HepG2 (cell line): ENCODE data around the gene NR5A2. TPM values are rescaled to one million over a fixed set of nuclear protein-coding genes. Genes with fewer than 3 reads are reported as not detected.

Source experiments
- ASH2L ChIP-seq: fragments of 300-600, 200-600 bp; sonication (generic); IDR thresholded peaks from 2 replicates; pipeline ENCODE4 v1.7.0; 2017; ENCODE audit warnings: low read depth, mild to moderate bottlenecking, moderate library complexity, mixed read lengths, low read length; ENCODE audit not compliant: insufficient read length
- BCL6 ChIP-seq: IDR thresholded peaks from 2 replicates; pipeline ENCODE4 v1.6.1; 2016; ENCODE audit warnings: missing genetic modification reagents, missing compliant biosample characterization
- CBFB ChIP-seq: sonication (generic); formaldehyde crosslinking; IDR thresholded peaks from 2 replicates; pipeline ENCODE4 v1.4.0; 2020; ENCODE audit warnings: missing genetic modification reagents
- E2F5 ChIP-seq: sonication (generic); formaldehyde crosslinking; conservative IDR thresholded peaks from 2 replicates; pipeline ENCODE4 v1.4.0; 2020; ENCODE audit warnings: missing genetic modification reagents
- GABPB1 ChIP-seq: IDR thresholded peaks from 2 replicates; pipeline ENCODE4 v1.6.1; 2016; ENCODE audit warnings: mild to moderate bottlenecking, missing genetic modification reagents, moderate library complexity, missing compliant biosample characterization
- GZF1 ChIP-seq: sonication (generic); formaldehyde crosslinking; IDR thresholded peaks from 2 replicates; pipeline ENCODE4 v1.5.1; 2020; ENCODE audit warnings: mild to moderate bottlenecking, missing genetic modification reagents
- HDAC1 ChIP-seq: sonication (generic); formaldehyde crosslinking; IDR thresholded peaks from 2 replicates; pipeline ENCODE4 v1.5.1; 2020; ENCODE audit warnings: mild to moderate bottlenecking, missing genetic modification reagents
- HOXA9 ChIP-seq: sonication (generic); formaldehyde crosslinking; IDR thresholded peaks from 2 replicates; pipeline ENCODE4 v1.8.1; 2022; ENCODE audit warnings: missing genetic modification reagents, mild to moderate bottlenecking, moderate library complexity, borderline replicate concordance
- JARID2 ChIP-seq: sonication (generic); formaldehyde crosslinking; IDR thresholded peaks from 2 replicates; pipeline ENCODE4 v1.8.1; 2023; ENCODE audit warnings: missing genetic modification reagents, inconsistent platforms; ENCODE audit not compliant: insufficient replicate concordance
- KLF16 ChIP-seq, 2 experiments: sonication (generic) in 1 of 2; formaldehyde crosslinking in 1 of 2; IDR thresholded peaks; 2 replicates each; pipeline versions ENCODE4 v1.6.1 to v1.8.0; 2016 to 2023; ENCODE audit warnings: missing genetic modification reagents in 2 of 2, missing compliant biosample characterization in 1 of 2
- MIER3 ChIP-seq: IDR thresholded peaks from 2 replicates; pipeline ENCODE4 v1.6.1; 2016; ENCODE audit warnings: missing compliant biosample characterization, borderline replicate concordance
- MTF1 ChIP-seq: sonication (generic); formaldehyde crosslinking; IDR thresholded peaks from 2 replicates; pipeline ENCODE4 v1.5.0; 2020; ENCODE audit warnings: missing genetic modification reagents
- NCOA2 ChIP-seq: sonication (generic); formaldehyde crosslinking; IDR thresholded peaks from 2 replicates; pipeline ENCODE4 v1.8.0; 2022; ENCODE audit warnings: inconsistent platforms
- NR2F6 ChIP-seq, 2 experiments: IDR thresholded peaks; 2 replicates each; pipeline ENCODE4 v1.6.1; 2016; ENCODE audit warnings: antibody characterized with exemption in 1 of 2, mild to moderate bottlenecking in 1 of 2
- PHF20 ChIP-seq: sonication (generic); formaldehyde crosslinking; IDR thresholded peaks from 2 replicates; pipeline ENCODE4 v1.5.0; 2020; ENCODE audit warnings: mild to moderate bottlenecking, missing genetic modification reagents
- SCMH1 ChIP-seq: sonication (generic); formaldehyde crosslinking; IDR thresholded peaks from 2 replicates; pipeline ENCODE4 v1.9.0; 2021; ENCODE audit warnings: missing genetic modification reagents, mild to moderate bottlenecking, borderline replicate concordance
- SNAPC2 ChIP-seq: sonication (generic); formaldehyde crosslinking; IDR thresholded peaks from 2 replicates; pipeline ENCODE4 v1.8.1; 2022; ENCODE audit warnings: mild to moderate bottlenecking, missing genetic modification reagents
- SOX6 ChIP-seq, 2 experiments: fragments of 450-650 bp in 1 of 2; sonication (generic) in 1 of 2; formaldehyde crosslinking in 1 of 2; IDR thresholded peaks; 2 replicates each; pipeline versions ENCODE4 v1.4.0 to v1.6.1; 2017 to 2020; ENCODE audit warnings: antibody characterized with exemption in 1 of 2, mild to moderate bottlenecking in 1 of 2, missing genetic modification reagents in 1 of 2
- SUZ12 ChIP-seq: fragments of 150-350 bp; IDR thresholded peaks from 2 replicates; pipeline ENCODE4 v1.6.1; 2014; ENCODE audit warnings: low read depth, low read length
- TBX2 ChIP-seq: sonication (generic); formaldehyde crosslinking; IDR thresholded peaks from 2 replicates; pipeline ENCODE4 v1.5.0; 2020; ENCODE audit warnings: missing genetic modification reagents, mild to moderate bottlenecking, borderline replicate concordance
- TOPORS ChIP-seq: sonication (generic); formaldehyde crosslinking; IDR thresholded peaks from 2 replicates; pipeline ENCODE4 v1.8.0; 2023; ENCODE audit warnings: mild to moderate bottlenecking, missing genetic modification reagents
- ZC3H13 ChIP-seq: sonication (generic); formaldehyde crosslinking; IDR thresholded peaks from 2 replicates; pipeline ENCODE4 v1.8.1; 2023; ENCODE audit warnings: mild to moderate bottlenecking, missing genetic modification reagents, moderate library complexity
- ZC3H4 ChIP-seq: sonication (generic); formaldehyde crosslinking; IDR thresholded peaks from 2 replicates; pipeline ENCODE4 v1.4.0; 2020; ENCODE audit warnings: missing genetic modification reagents, borderline replicate concordance
- ZFP36 ChIP-seq: fragments of 150-350 bp; IDR thresholded peaks from 2 replicates; pipeline ENCODE4 v1.6.1; 2018; ENCODE audit warnings: borderline replicate concordance, low read length, low read depth; ENCODE audit not compliant: partially characterized antibody
- ZMYM3 ChIP-seq: sonication (generic); formaldehyde crosslinking; IDR thresholded peaks from 2 replicates; pipeline ENCODE4 v1.5.1; 2020; ENCODE audit warnings: mild to moderate bottlenecking, missing genetic modification reagents
- ZNF17 ChIP-seq: sonication (generic); formaldehyde crosslinking; IDR thresholded peaks from 2 replicates; pipeline ENCODE4 v1.5.0; 2020; ENCODE audit warnings: mild to moderate bottlenecking, missing genetic modification reagents
- ZNF441 ChIP-seq: sonication (generic); formaldehyde crosslinking; IDR thresholded peaks from 2 replicates; pipeline ENCODE4 v1.7.0; 2021; ENCODE audit warnings: missing genetic modification reagents, borderline replicate concordance
- ZNF790 ChIP-seq: sonication (generic); formaldehyde crosslinking; IDR thresholded peaks from 2 replicates; pipeline ENCODE4 v1.8.0; 2022; ENCODE audit warnings: missing genetic modification reagents, mild to moderate bottlenecking, borderline replicate concordance
- ZSCAN30 ChIP-seq: sonication (generic); formaldehyde crosslinking; IDR thresholded peaks from 2 replicates; pipeline ENCODE4 v1.5.0; 2020; ENCODE audit warnings: mild to moderate bottlenecking, missing genetic modification reagents
- polyA plus RNA-seq, 8 experiments: library from polyadenylated mRNA; depleted of rRNA in 3 of 8; stranded (reverse) in 7 of 8; unstranded in 1 of 8; fragments of >200 nt; fragmentation: Illumina TruSeq in 4 of 8; extraction: Trizol in 4 of 8; gene quantifications; 2 replicates each; pipeline versions ENCODE4 v1.2.1 to v1.2.3, GENCODE V29; 2011 to 2016; ENCODE audit warnings: low read depth in 4 of 8, missing spikeins in 1 of 8, mixed read lengths in 1 of 8; ENCODE audit not compliant: insufficient read depth in 1 of 8
- total RNA-seq, 5 experiments: library from RNA; depleted of rRNA; stranded (reverse); fragments of >200 nt; fragmentation: Illumina TruSeq; extraction: Trizol; gene quantifications; 2 replicates each; pipeline ENCODE4 v1.2.3, GENCODE V29; 2016; ENCODE audit warnings: low read depth in 1 of 5
- TF ChIP-seq, protein P1 (sequence below): sonication (generic); formaldehyde crosslinking; IDR thresholded peaks from 2 replicates; pipeline ENCODE4 v1.5.1; 2020; ENCODE audit warnings: missing genetic modification reagents, mild to moderate bottlenecking, borderline replicate concordance

Gene NR5A2
- total and polyA plus RNA-seq, 2 of the 13 experiments (the other 11 are each of a cell fraction or from before 2014, with no cell fraction given), result 0.24 to 2.8 TPM

- no peak; the same call in 1 of the 2 replicates for TF ChIP-seq NR2F6 (IDR thresholded peaks at IDR 0.05)
- TF ChIP-seq NR2F6 (CRISPR knock-in tag; IDR thresholded peaks at IDR 0.05), result peak; percentile 82
- TF ChIP-seq ZC3H4 (CRISPR knock-in tag), result no peak
- TF ChIP-seq CBFB (CRISPR knock-in tag), result 0 out of 2 replicates have a peak, but pooled peaks have one; percentile 54
- TF ChIP-seq SCMH1, result no peak
- 0 out of 2 replicates have a peak, but pooled peaks have one; percentile 25 for TF ChIP-seq ZNF441 (CRISPR knock-in tag)
- peak; percentile 77 for TF ChIP-seq NCOA2 (CRISPR knock-in tag)
- TF ChIP-seq BCL6 (CRISPR knock-in tag), result peak; percentile 93
- TF ChIP-seq ZSCAN30 (CRISPR knock-in tag), result no peak
- peak; percentile 84 for TF ChIP-seq GABPB1 (CRISPR knock-in tag)
- TF ChIP-seq E2F5 (CRISPR knock-in tag), result no peak
- peak; percentile 29 for TF ChIP-seq ASH2L
- no peak for TF ChIP-seq ZNF790 (CRISPR knock-in tag)
- TF ChIP-seq PHF20 (CRISPR knock-in tag), result no peak
- TF ChIP-seq JARID2 (CRISPR knock-in tag), result no peak
- peak; percentile 81 for TF ChIP-seq HDAC1
- no peak for TF ChIP-seq HOXA9 (CRISPR knock-in tag)
- TF ChIP-seq, protein P1, sequence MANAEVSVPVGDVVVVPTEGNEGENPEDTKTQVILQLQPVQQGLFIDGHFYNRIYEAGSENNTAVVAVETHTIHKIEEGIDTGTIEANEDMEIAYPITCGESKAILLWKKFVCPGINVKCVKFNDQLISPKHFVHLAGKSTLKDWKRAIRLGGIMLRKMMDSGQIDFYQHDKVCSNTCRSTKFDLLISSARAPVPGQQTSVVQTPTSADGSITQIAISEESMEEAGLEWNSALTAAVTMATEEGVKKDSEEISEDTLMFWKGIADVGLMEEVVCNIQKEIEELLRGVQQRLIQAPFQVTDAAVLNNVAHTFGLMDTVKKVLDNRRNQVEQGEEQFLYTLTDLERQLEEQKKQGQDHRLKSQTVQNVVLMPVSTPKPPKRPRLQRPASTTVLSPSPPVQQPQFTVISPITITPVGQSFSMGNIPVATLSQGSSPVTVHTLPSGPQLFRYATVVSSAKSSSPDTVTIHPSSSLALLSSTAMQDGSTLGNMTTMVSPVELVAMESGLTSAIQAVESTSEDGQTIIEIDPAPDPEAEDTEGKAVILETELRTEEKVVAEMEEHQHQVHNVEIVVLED (CRISPR knock-in tag), result no peak
- TF ChIP-seq ZC3H13 (CRISPR knock-in tag), result no peak
- TF ChIP-seq SOX6 (IDR thresholded peaks at IDR 0.05), result no peak
- peak; percentile 49 for TF ChIP-seq SOX6 (CRISPR knock-in tag; IDR thresholded peaks at IDR 0.05)
- TF ChIP-seq ZMYM3 (CRISPR knock-in tag), result peak; percentile 59; the same call in 1 of the 2 replicates
- TF ChIP-seq ZNF17 (CRISPR knock-in tag), result no peak
- TF ChIP-seq SNAPC2 (CRISPR knock-in tag), result no peak
- TF ChIP-seq SUZ12, result no peak
- TF ChIP-seq MIER3 (CRISPR knock-in tag), result 0 out of 2 replicates have a peak, but pooled peaks have one; percentile 59
- TF ChIP-seq ZFP36, result peak; percentile 33
- no peak for TF ChIP-seq MTF1 (CRISPR knock-in tag)
- TF ChIP-seq TBX2, result peak; percentile 95
- no peak for TF ChIP-seq TOPORS (CRISPR knock-in tag)
- TF ChIP-seq GZF1 (CRISPR knock-in tag), result 0 out of 2 replicates have a peak, but pooled peaks have one; percentile 54
- TF ChIP-seq KLF16 (CRISPR knock-in tag; IDR thresholded peaks at IDR 0.05), result peak in 1 of 2 experiments; percentile 62; a peak in 1 of 4 replicates
Observed at GRCh38 chr1:200040481-200041138, 13.1 kb downstream of the NR5A2 start (continued).
